Activated gamma-delta T cell (primary cell): ENCODE measurements around the gene PCYT1A.
"Not testable (repeated sequence)": the region's sequence is repeated elsewhere in the genome, so short reads cannot be mapped to it uniquely, and the experiment has no call there.

Source experiments
- DNase-seq: peaks from one replicate; lab custom pipeline; 2025; lab: John Stamatoyannopoulos, UW

Gene PCYT1A

GRCh38 chr3:196192524-196193051 lies 94.9 kb downstream of the PCYT1A start:
- DNase-seq: no peak

GRCh38 chr3:196192036-196192523 lies 95.4 kb downstream of the PCYT1A start:
- no peak for DNase-seq

GRCh38 chr3:196189566-196190347 lies 97.8 kb downstream of the PCYT1A start:
- no peak for DNase-seq

GRCh38 chr3:196186651-196187573 lies 100.6 kb downstream of the PCYT1A start:
- DNase-seq: no peak

- no peak for DNase-seq
Measured at GRCh38 chr3:196184881-196185280, 102.6 kb downstream of the PCYT1A start.

- not testable (repeated sequence) for DNase-seq
Measured at GRCh38 chr3:196184169-196184432, 103.4 kb downstream of the PCYT1A start.

GRCh38 chr3:196181127-196181546 lies 106.4 kb downstream of the PCYT1A start:
- DNase-seq: no peak

GRCh38 chr3:196180346-196180745 lies 107.2 kb downstream of the PCYT1A start:
- DNase-seq: no peak
